Stomach (tissue), 9 donors: Measurements from ENCODE around the gene ME3. TPM values are rescaled to one million over a fixed set of nuclear protein-coding genes. Genes with fewer than 3 reads are reported as not detected.

ENCODE experiments used
- DNase-seq, 2 donors: peaks; one replicate each; pipeline versions ENCODE4 v3.0.0 to v3.0.0-alpha.2; 2013 to 2019
- H3K27ac ChIP-seq, 5 donors: fragments of 200-600 bp in 4 of 5; sonication (generic) in 4 of 5; one replicate each; pipeline ENCODE4 v1.5.1; 2013 to 2019; ENCODE audit warnings: mild to moderate bottlenecking in 1 of 5, moderate library complexity in 1 of 5
- H3K27me3 ChIP-seq, 3 donors: fragments of 200-600 bp; sonication (generic); one replicate each; pipeline ENCODE4 v1.5.1; 2017 to 2019; ENCODE audit warnings: mixed run types in 1 of 3
- H3K36me3 ChIP-seq, 4 donors: fragments of 200-600 bp; sonication (generic); 1 replicate in 3 of 4; 2 replicates in 1 of 4; pipeline ENCODE4 v1.5.1; 2016 to 2019
- H3K4me1 ChIP-seq, 4 donors: fragments of 200-600 bp; sonication (generic); one replicate each; pipeline ENCODE4 v1.5.1; 2016 to 2019
- H3K4me3 ChIP-seq, 4 donors: fragments of 200-600 bp; sonication (generic) in 3 of 4; one replicate each; pipeline ENCODE4 v1.5.1; 2016 to 2019; ENCODE audit warnings: mild to moderate bottlenecking in 1 of 4
- H3K9me3 ChIP-seq, 4 donors: fragments of 200-600 bp; sonication (generic); one replicate each; pipeline ENCODE4 v1.5.1; 2016 to 2019
- CTCF ChIP-seq, 7 experiments: fragments of 450-650 bp in 4 of 7; fragments of 200-600 bp in 3 of 7; sonication (generic) in 3 of 7; IDR thresholded peaks; one replicate each; pipeline ENCODE4 v1.5.1; 2016 to 2019; ENCODE audit warnings: antibody characterized with exemption in 7 of 7, control low read depth in 2 of 7, mild to moderate bottlenecking in 1 of 7
- EP300 ChIP-seq: sonication (generic); formaldehyde crosslinking; IDR thresholded peaks from one replicate; pipeline ENCODE4 v1.6.1; 2017; ENCODE audit warnings: antibody characterized with exemption
- POLR2A ChIP-seq, 4 donors: fragments of 450-650 bp; IDR thresholded peaks; one replicate each; pipeline ENCODE4 v1.6.1; 2016; ENCODE audit warnings: antibody characterized with exemption in 4 of 4, control low read depth in 2 of 4, mild to moderate bottlenecking in 1 of 4, moderate library complexity in 1 of 4
- POLR2AphosphoS5 ChIP-seq, 3 donors: sonication (generic); formaldehyde crosslinking; IDR thresholded peaks; one replicate each; pipeline ENCODE4 v1.6.1; 2016; ENCODE audit warnings: antibody characterized with exemption in 3 of 3
- WGBS, 5 donors: extraction: QIAGEN DNeasy Blood & Tissue Kit in 3 of 5; methylation state at CpG; one replicate each; pipeline versions ENCODE4 v1.1.5 to v1.1.7; 2013 to 2018; 5-methylcytosine and 5-hydroxymethylcytosine counted together
- intact Hi-C: fragments of 100-400 bp; cut with DNase I; formaldehyde crosslinking; loops from one replicate; pipeline ENCODE4 v1.15.1; 2023; ENCODE audit warnings: low total_unique reads
- polyA plus RNA-seq, 3 donors: library from polyadenylated mRNA; stranded (reverse); fragments of 200-250 nt; gene quantifications; one replicate each; pipeline ENCODE4 v1.2.3, GENCODE V29; 2013
- total RNA-seq, 5 donors: library from RNA; depleted of rRNA; stranded (reverse); fragments of >200 nt; gene quantifications; one replicate each; pipeline versions ENCODE4 v1.1.0 to v1.2.3, GENCODE V29; 2014 to 2016
- donor health status: healthy with polysubstance abuse.
- donor health status: Bipolar disorder and iron deficiency.
- donor health status: healthy.

The ME3 gene
- total and polyA plus RNA-seq, 8 donors = 11.2 to 82.1 (median 51.1) TPM

GRCh38 chr11:86663761-86664160 lies 8.7 kb downstream of the ME3 start:
- intact Hi-C loops = no loop called here
- H3K27me3 ChIP-seq = no peaks in the 10 kb centered on the region

GRCh38 chr11:86663291-86663690 lies 9.1 kb downstream of the ME3 start:
- Histone ChIP-seq H3K27ac (peak overlapping the region in 1 of 5 donors; percentile 50), H3K36me3 (no peaks in the 10 kb centered on the region), H3K4me3 (no peak overlapping the region), H3K9me3 (no peaks in the 10 kb centered on the region), H3K27me3 (no peaks in the 10 kb centered on the region), H3K4me1 (peaks cover 0 to 24% (median 11%) of the 10 kb centered on the region in 4 donors)
- TF ChIP-seq CTCF (IDR thresholded peaks at IDR 0.05) (no peak), EP300 (no peak), POLR2A (IDR thresholded peaks at IDR 0.05) (no peak), POLR2AphosphoS5 (IDR thresholded peaks at IDR 0.05) (no peak)
- 80 to 96% (median 95%) methylated on average over 3 of the region's 3 CpGs for WGBS, 5 donors
- intact Hi-C loops = no loop called here
- no peak for DNase-seq

More at GRCh38 chr11:86663761-86664160, 8.7 kb downstream of the ME3 start:
- Histone ChIP-seq H3K9me3 (no peaks in the 10 kb centered on the region), H3K4me3 (no peak overlapping the region), H3K4me1 (peaks cover 0 to 24% (median 11%) of the 10 kb centered on the region in 4 donors), H3K36me3 (no peaks in the 10 kb centered on the region), H3K27ac (peak overlapping the region in 1 of 5 donors; percentile 50)
- DNase-seq = no peak
- TF ChIP-seq CTCF (IDR thresholded peaks at IDR 0.05) (no peak), POLR2AphosphoS5 (IDR thresholded peaks at IDR 0.05) (peak in 1 of 3 donors; percentile 44)
- 49 to 67% (median 66%) methylated on average over 4 of the region's 4 CpGs for WGBS, 5 donors

GRCh38 chr11:86660736-86661135 lies 11.7 kb downstream of the ME3 start:
- no peak overlapping the region for H3K4me3 ChIP-seq
- H3K27me3 ChIP-seq = no peaks in the 10 kb centered on the region
- intact Hi-C loops = no loop called here
- no peak for DNase-seq
- H3K36me3 ChIP-seq = no peaks in the 10 kb centered on the region
- H3K27ac ChIP-seq = no peak overlapping the region
- no peaks in the 10 kb centered on the region for H3K9me3 ChIP-seq
- peaks cover 0 to 22% (median 8%) of the 10 kb centered on the region in 4 donors for H3K4me1 ChIP-seq
- WGBS, 5 donors = 65 to 92% (median 82%) methylated on average over 2 of the region's 2 CpGs
- TF ChIP-seq CTCF (IDR thresholded peaks at IDR 0.05) (no peak), EP300 (no peak), POLR2A (IDR thresholded peaks at IDR 0.05) (no peak), POLR2AphosphoS5 (IDR thresholded peaks at IDR 0.05) (no peak)

GRCh38 chr11:86660088-86660487 lies 12.3 kb downstream of the ME3 start:
- Histone ChIP-seq H3K9me3 (no peaks in the 10 kb centered on the region), H3K4me3 (no peak overlapping the region), H3K27me3 (no peaks in the 10 kb centered on the region), H3K4me1 (peaks cover 0 to 22% (median 8%) of the 10 kb centered on the region in 4 donors), H3K27ac (no peak overlapping the region), H3K36me3 (no peaks in the 10 kb centered on the region)
- 57 to 91% (median 75%) methylated on average over 2 of the region's 2 CpGs for WGBS, 5 donors
- TF ChIP-seq CTCF (IDR thresholded peaks at IDR 0.05) = no peak
- no peak for TF ChIP-seq POLR2AphosphoS5 (IDR thresholded peaks at IDR 0.05)
- no peak for TF ChIP-seq POLR2A (IDR thresholded peaks at IDR 0.05)
- no peak for TF ChIP-seq EP300
- DNase-seq = no peak
- intact Hi-C loops = no loop called here
